NCI-H345 treated with DMSO at 0.1 percent for 48 hours (cell line): ENCODE measurements around the gene DCP1B.

ENCODE experiments used
- DNase-seq: peaks from one replicate; lab custom pipeline; 2025; ENCODE audit not compliant: unreplicated experiment; lab: John Stamatoyannopoulos, UW

The DCP1B gene

DNA sequence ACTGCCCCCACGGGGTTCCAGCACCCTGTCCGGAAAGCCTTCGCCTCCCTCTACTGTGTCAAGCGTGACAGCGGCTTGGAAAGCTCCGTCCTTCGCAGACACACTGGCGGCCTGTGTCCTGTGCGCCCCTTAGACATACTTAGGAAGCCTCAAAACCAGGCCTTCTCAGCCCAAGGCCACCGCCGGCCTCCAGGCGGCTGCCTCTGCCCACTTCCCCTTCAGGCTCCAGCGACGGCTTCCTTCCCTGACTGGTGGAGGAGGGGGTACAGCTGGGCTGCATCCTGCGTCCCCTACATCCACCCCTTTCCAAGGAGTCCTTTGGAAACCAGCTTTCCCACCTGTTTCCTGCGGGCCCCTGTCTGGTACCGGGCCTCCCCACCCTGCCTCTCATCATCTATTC is 83.3 kb downstream of the DCP1B start:
- DNase-seq, result no peak

DNA sequence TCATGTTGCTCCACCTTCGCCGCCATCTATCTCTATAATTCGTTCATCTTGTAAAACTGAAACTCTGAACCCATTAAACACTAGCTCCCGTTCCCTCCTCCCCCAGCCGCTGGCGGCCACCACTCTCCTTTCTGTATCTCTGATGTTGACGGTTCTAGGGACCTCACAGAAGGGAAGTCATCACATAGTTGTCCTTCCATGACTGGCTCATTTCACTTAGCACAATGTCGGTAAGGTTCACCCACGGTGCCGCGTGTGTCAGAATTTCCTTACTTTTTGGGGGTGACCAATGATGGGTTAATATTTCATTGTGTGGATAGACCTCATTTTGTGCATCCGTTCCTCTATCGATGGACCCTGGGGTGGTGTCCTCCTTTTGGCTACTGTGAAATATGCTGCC is 83.8 kb downstream of the DCP1B start:
- DNase-seq, result no peak

DNA sequence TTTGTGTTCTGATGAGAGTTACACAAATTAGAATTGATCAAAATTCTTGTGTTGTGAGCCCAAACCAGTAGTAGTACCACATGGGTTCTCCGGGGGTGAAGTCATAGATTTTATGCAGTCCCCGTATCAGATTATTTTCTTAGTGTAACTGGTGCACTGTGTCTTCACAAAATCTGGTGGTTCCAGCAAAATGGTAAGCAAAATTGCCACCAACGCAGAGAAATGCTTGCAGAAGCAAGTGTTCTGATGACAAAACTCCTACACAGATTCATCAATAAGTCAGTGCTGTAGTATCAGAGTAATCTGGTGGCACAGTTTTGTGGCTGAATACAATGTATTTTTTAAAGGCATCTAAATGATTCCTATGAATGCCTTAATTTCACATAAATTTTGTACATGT is 84.5 kb downstream of the DCP1B start:
- no peak for DNase-seq

DNA sequence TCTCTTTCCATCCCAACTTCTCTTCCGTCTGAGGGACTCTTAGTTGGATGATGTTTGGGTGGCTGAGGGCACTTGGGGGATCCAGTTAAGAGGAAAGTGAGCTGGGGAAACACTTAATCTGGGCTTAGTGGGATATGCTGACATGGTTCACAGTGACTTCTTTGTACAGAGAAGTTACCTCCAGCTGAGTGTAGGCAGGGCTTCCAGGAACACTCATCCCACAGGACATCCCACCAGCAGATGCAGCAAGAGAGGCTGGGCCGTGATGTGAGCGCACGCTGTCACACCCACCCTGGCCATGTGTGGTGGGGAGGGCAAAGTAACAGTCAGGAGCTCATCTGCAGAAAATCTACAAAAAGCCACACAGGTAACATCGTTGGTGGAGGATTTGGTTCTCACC is 85.0 kb downstream of the DCP1B start:
- no peak for DNase-seq

DNA sequence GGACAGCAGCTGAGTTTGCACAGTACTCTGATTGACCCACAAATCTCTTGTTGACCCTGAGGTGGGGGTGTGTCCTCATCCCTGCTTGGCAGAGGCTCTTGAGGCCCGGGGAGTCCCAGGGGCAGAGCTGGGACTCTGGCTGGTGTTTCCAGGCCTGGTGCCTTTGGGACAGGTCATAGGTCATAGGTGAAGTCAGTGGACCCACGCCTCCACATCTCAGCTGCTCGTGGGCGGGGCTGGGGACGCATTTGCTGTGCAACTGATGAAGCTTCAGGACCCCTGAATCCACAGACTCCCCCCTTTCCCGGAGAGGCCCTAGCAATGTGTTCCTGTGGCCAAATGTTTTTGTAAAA is 85.4 kb downstream of the DCP1B start:
- DNase-seq, result no peak

DNA sequence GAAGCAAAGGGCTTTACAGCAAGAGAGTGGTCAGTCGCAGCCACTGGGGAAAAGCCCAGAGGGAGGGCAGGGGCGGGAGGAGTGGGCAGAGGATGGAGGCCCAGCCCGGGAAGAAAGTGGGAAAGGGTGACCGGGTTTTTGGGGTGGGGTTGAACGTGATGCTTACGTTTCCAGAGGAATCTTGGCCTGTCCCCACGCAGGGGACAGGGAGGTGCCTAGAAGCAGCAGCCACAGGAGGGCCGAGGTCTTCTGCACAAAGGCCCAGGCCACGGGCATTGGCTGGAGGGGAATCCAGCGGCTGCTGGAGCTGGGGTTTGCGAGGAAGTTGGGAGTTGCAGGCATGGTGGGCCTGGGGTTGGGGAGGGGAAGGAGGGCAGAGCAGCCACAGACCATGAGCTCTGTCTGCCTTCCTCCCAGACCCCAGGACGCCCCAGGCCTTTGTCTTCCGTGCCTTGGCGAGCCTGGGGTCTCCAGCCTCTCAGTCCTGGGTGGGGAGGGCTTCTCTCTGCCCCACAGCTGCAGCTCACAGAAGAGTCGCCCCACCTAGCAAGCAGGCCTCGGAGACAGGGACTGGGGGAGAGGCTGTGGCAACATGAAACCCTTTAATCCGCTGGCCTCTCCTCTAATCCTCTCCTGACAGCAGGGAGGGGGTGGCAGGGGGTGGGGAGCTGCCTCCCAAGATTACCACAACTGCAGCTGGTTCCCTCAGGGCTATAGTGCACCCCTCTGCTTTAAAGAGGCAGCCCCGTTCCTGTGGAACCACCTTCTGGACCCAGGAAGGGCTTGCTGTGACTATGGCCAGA is 86.0 kb downstream of the DCP1B start, which contains the start of gene CACNA2D4:
Gene CACNA2D4 (minus strand): TSS at position 572 of the 803 bp plus-strand sequence. CDS start 179 bp downstream, at position 393.
- DNase-seq, result no peak

DNA sequence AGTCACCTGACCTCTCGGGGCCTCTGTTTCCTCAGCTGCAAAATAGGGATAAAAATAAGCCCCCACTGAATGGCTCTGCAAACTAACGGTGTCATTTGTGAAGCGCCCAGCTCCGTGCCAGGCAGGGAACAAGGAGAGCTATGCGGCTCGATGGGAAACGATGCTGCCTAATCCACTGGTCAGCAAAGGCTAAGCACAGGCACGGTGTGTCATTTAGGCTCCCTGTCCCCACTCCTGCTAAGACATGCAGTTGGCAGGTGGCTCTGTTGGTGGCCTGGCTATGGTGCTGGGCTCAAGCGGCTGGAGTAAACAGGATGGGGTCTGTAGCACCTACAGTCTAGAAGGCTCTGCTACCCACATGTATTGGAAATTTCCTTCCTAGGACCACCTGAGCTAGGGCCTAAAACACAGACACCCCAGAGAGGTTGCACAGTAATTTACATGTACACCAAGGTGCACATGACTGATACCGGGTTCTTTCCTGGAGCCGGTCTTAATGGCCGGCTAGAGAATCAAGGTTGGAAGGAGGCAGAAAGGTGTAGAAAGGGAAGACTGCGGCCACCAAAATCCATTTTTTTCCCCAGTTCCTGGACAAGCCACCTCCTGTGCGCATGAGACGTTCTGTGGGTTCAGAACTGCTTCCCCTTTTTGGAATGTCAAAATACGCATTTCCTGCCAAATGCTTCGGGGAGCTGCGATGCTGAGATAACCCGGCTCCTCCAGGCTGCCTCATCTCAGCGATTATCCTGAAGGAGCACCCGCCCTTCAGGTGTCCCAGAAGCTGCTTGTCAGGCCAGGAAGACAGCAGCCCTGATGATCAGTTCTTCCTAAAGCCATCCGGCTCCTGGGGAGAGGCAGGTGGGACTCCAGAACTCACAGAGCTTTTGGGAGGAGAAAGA is 86.8 kb downstream of the DCP1B start:
- DNase-seq, result no peak

DNA sequence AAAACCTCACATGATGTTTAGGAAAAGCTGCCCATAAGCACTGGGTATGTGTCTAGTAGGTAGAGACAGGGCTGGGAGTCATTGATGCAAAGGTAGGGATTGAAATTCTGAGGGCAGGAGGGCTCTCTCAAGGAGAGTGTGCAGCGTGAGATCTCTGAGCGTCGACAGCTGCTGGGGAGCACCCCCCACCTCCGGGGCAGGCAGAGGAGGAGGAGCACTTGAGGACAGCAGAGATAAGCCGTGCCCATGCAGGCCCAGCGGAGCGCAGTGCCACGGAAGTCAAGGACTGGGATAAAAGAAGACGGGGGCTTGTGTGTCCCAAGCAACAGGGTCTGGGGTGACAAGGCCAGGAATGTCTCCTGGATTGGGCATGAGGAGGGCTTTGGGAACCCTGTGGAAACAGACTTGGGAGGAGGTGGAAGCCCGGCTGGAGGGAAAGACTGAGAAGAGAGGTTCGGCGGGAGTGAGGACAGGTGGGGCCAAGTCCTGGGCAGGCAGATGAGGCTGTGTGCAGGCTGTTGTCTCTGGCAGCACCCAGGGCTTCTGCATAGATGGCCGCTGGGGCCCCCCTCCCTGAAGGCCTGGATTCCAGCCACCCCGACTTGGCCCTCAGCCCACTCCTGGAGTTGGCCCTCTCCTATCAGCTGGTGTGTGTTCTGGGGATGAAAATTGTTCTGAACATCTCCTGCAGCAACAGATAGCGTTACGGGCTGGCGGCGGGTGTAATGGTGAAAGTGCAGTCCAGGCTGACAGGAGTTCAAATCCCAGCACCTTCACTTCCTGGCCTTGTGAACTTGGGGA is 87.7 kb downstream of the DCP1B start:
- DNase-seq, result no peak

DNA sequence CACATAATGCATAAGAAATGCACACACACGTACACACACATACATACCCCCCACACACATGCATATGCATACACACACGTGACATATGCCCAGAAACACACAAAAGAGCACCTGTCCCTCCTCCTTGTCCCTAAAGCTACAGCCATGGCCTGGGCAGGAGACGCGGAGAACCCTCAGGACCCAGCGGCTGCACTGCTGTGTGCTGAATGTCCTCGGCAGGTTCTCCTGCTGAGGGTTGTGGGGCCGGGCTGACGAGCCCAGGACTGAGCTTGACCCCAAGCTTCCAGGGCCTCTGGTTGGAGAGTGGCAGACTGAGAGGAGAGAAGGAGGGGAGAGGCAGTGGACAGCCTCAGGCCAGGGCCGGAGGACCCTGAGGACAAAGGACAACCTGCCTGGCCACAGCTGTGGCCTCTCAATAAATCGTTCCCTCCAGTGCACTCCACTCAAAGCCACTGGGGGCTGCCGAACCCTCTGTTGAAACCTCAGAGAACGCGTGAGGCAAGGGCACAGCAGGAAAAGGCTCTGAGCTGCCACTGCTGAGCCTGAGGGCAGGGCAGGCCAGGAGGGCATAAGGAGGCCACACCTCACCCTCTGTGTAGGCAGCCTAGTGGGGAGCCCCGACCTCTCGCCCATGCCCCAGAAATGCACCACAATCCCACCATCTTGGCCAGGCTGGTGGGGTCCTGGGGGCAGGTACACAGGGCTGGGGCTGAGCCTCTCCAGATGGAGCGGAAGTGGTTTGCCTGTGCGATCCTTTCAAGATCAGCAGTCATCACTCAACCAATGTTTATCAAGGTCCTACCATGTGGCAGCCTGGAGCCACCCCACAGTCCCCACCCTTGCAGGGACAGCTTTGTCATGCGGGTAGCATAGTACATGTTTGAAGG is 88.9 kb downstream of the DCP1B start:
- no peak for DNase-seq

DNA sequence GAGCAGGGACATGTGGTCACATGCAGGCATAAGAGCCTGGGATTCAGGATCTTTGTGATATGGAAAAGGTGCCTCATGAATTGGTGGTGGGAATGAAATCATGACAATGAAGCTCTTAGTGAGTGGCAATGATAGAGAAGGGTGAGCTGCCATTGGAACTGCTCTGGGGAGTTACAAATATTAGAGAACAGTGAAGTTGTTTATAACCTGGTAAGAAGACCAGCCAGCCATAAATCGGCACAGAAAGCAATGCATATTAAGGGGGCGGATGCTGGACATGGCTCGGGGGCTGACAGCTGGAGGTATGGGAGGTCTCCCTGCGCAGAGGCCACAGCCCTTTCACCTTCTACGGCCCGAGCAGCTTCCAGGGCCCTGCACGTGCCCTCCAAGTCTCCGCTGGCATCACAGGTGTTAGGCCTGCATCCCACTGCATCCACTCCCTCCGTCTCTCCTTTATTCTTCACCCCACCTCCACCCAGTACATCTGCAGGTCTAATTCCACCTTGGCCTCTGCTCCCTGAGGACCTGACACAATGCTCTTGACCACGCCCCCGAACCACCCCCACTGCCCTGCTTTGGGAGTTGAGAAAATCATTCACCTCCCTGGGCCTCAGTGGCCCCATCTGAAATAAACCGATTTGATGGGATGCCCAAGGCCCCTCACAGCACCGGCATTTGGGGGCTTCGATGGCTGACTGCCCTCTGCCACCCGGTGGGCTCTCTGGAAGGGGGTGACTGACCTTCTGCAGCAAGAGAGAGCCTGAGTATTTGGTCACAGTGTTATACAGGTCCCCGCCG is 89.9 kb downstream of the DCP1B start:
- DNase-seq, result no peak

DNA sequence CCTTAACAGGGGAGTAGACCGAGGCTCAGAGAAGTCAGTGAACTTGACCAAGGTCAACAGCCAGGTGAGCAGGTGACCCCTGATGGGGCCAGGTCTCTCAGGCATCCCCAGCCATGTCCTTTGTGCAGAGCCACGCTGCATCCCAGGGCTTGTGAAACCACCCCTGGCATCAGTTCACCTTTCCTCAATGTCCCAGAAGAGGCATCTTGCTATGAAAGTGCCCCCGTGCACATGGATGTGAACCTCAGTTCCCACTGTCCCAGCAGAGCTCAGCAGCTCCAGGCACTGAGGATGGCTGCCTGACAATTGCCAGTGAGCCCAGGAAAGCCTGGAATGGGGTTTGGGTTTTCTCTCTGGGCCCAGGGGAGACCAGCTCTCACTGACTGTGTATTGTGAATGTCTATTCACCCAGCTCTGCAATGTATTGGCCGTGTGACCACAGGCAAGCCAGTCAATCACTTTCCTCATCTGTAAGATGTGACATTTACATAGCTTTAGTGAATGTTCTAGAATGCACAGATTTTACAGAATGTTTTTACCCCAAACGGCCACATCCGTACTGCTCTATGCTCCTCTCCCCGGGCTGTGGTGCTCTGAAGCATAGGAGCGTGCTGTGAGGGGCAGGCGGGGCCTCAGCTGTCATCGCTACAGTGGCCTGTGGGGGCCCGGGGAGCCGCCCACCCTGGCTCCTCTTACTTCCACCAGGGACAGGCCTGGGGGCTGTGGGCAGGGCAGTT is 90.7 kb downstream of the DCP1B start:
- no peak for DNase-seq

DNA sequence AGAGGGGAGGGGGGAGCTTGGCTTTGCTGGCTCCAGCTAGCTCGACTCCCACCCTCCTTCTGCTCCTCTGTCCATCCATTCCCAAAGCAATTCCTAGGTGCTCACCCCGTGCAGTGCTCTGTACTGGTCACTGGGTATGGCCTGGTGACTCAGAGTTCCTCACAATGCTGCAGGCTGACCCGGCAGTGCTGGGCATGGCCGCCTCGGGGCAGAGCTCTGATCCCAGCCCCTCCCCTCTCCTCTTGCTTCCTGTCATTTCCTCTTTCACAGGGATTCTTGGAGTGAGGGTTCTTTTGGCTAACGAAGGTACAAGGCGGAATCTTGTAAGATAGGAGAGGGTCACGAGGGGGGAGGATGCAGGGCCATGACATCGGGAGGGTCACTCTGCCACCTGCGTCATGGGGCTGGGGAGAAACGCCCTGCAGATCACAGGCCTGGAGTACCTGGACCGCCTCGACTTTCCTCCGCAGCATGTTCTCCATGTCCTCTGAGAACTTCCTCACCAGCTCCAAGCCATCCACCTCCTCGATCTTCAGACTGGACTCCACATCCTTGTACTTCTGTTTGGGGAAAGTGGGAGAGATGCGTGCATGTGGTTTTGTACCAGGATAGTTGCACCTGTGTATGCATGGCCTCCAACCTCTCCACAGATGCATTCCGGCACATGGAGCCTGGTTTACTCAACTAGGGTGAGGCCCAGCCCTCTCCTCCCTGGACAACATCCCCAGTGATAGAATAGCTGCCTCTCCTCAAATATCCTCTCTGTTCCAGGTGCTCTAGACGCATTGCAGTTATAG is 91.5 kb downstream of the DCP1B start:
- DNase-seq, result no peak

DNA sequence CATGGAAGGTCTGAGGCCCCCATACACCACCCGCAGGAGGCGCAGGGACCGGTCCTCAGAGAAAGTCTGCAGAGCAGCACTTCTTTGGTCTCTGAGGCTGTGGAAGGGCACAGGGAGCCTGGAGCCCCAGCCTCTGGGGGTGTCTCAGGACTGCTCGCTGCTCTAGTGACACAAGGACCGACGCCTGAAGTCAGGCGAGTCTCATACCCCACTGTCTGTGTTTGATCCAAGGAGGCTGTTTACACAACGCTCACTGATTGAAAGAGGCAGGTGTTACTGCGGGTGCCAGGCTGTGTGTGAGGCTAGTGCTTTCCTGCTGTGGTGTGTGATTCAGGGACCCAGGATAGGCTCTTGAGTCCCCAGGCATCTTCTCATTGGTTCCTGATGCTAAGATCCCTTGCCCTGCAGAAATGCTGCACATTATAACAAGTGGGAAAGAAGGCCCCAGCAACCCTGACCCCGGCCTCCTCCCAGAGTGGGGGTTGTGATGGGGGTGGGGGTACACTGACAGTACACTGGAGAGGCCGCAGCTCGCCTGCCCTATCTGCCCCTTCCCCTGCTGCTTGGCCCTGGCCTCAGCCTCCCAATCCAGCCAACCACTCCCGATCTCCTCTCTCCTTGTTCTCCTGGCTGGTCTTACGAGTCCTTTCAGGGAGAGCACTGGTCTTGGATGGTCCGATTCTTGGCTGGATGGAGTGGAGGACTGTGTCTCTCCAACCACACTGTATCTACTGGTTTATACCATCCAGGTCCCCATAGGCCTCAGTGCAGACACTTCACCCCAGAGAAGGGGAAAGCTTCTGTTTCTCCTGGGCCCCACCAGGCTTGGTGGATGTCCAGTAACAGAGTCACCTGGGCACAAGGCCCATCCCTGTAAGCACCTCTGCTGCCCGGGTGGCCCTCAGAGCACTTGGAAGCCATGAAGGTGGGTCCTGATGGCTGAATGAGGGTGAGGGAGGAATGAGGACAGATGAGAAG is 92.4 kb downstream of the DCP1B start:
- DNase-seq, result peak; percentile 68

DNA sequence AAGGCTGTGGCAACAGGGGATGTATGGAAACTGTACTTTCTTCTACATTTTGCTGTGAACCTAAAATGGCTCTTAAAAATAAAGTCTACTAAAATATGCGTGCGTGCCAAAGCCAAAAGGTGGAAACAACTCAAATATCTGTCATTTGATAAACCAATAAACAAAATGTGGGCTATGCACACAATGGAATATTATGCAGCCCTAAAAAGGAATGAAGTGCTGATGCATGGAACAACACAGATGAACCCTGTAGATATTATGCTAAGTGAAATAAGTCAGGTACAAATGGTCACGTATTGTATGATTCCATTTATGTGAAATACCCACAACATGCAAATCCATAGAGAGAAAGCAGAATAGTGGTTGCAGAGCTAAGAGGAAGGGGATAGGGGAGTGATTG is 93.8 kb downstream of the DCP1B start:
- DNase-seq, result no peak

DNA sequence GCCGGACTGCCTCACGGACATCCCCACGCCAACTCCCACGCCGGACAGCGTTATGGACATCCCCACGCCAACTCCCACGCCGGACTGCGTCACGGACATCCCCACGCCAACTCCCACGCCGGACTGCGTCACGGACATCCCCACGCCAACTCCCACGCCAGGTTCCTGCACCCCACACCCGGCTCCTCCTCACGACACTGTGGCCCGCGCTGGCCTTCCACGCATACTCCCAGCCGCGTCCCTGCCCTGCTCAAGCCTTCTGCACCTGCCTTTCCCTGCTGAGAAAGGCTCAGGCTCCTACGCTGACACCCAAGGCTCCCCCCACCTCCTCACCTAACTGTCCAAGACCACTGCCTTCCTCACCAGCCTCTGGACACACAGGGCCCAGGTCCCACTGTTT is 95.5 kb downstream of the DCP1B start:
- no peak for DNase-seq

DNA sequence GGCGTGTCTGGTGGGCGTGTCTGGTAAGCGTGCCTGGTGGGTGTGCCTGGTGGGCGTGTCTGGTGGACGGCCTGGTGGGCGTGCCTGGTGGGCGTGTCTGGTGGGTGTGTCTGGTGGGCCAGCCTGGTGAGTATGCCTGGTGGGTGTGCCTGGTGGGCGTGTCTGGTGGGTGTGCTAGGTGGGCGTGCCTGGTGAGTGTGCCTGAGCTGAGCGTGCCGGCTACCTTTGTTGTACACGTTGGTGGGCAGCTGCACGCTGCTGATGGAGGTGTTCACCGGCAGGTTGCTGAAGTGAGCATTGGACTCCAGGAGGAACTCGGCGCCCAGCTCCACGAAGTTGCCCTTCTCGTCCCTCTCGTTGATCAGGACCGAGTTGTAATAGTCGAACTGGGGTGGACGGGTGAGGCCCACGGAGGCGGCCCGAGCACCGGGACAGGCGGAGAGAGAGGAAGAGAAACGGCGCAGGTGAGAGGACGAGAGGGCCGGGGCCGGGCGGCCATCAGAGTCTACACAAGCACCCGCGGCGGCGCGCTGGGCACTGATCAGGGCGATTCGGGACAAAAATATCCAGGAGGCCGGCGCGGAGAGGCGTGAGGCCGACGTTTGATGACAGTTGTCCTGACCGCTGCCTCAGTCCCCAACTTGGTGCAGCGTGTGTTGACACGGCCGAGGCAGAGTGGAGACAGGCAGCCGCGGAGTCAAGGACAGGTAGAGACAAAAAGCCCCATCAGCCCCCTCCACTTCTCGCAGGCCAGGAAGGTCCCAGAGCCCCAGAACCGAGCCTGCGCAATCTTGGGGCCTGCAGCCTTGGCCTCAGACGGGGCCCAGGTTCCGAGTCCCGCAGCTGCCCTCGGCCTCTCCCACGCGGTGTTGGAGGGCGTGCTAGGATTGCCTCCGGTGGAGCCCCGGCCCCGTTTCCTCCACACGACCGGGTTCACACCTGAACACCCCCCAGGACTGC is 96.3 kb downstream of the DCP1B start:
- no peak for DNase-seq
